ENCODE data around the gene SLC10A7.

DNA sequence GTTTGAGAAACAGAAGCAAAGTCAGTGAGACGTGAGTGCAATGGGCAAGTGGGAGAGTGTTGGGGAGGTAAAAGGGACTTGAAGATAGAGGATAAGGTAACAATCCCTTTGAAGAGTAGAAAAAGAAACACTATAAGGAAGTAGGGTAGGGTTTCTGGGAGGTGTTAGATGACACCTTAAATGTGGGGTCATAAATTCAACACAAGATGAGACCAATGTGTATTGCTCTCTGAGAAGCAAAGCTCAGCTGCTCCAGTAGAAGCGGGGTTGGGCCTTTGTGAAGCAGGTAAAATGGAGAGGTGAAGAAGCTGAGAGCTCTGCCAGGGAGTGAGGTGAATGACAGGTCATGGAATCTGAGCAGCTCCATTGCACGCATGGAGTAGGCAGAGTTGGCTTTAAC, 222.1 kb downstream of the SLC10A7 start:
- no peak for TF ChIP-seq EZH2 (IDR thresholded peaks at IDR 0.05; ENCODE audit: borderline replicate concordance, insufficient read depth, low read depth, low read length, poor library complexity, severe bottlenecking)
- TF ChIP-seq, protein P1, sequence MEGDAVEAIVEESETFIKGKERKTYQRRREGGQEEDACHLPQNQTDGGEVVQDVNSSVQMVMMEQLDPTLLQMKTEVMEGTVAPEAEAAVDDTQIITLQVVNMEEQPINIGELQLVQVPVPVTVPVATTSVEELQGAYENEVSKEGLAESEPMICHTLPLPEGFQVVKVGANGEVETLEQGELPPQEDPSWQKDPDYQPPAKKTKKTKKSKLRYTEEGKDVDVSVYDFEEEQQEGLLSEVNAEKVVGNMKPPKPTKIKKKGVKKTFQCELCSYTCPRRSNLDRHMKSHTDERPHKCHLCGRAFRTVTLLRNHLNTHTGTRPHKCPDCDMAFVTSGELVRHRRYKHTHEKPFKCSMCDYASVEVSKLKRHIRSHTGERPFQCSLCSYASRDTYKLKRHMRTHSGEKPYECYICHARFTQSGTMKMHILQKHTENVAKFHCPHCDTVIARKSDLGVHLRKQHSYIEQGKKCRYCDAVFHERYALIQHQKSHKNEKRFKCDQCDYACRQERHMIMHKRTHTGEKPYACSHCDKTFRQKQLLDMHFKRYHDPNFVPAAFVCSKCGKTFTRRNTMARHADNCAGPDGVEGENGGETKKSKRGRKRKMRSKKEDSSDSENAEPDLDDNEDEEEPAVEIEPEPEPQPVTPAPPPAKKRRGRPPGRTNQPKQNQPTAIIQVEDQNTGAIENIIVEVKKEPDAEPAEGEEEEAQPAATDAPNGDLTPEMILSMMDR (IDR thresholded peaks at IDR 0.05) = no peak

Measured in B cell (primary cell).